Mucosa of descending colon (tissue), 3 donors: ENCODE results near the gene ANO6. TPM values are rescaled to one million over a fixed set of nuclear protein-coding genes. Genes with fewer than 3 reads are reported as not detected.

Source experiments
- ATAC-seq: fragments of 200-7000 bp; cut with Tn5 transposase; one replicate; pipeline ENCODE4 v1.9.1; 2020; ENCODE audit warnings: mild to moderate bottlenecking, moderate library complexity
- DNase-seq, 3 donors: peaks; one replicate each; pipeline ENCODE4 v3.0.0-alpha.2; 2020
- H3K36me3 ChIP-seq: fragments of 200-600 bp; one replicate; pipeline ENCODE4 v1.8.0; 2021; ENCODE audit warnings: low read depth, mild to moderate bottlenecking
- H3K4me1 ChIP-seq: fragments of 200-600 bp; one replicate; pipeline ENCODE4 v1.8.0; 2021; ENCODE audit warnings: low read depth, mild to moderate bottlenecking
- H3K4me3 ChIP-seq: fragments of 200-600 bp; one replicate; pipeline ENCODE4 v1.8.0; 2021; ENCODE audit warnings: mild to moderate bottlenecking
- H3K9me3 ChIP-seq: fragments of 200-600 bp; one replicate; pipeline ENCODE4 v1.8.0; 2021; ENCODE audit warnings: mild to moderate bottlenecking
- intact Hi-C, 2 donors: fragments of 100-400 bp; cut with DNase I in 1 of 2; cut with micrococcal nuclease in 1 of 2; formaldehyde crosslinking; loops; one replicate each; pipeline versions ENCODE4 v1.11.0 to v1.11.1; 2022; cut with DNase I, micrococcal nuclease
- total RNA-seq, 3 donors: library from RNA; stranded (reverse); fragmentation: NEBNext Ultra II Directional in 2 of 3; extraction: Animal tissue kit (Norgen Biotek cat#: 25700) in 2 of 3; gene quantifications; one replicate each; pipeline versions ENCODE4 v1.2.1 to v1.2.4, GENCODE V29; 2021 to 2023
- TF ChIP-seq, protein P1 (sequence below): fragments of 200-600 bp; IDR thresholded peaks from one replicate; pipeline ENCODE4 v1.8.0; 2022; ENCODE audit warnings: antibody characterized with exemption, mild to moderate bottlenecking
- donor health status: DM: no; HTN: no; CAD: no; lungs with moderate emphysema.
- donor health status: DM: no; HTN: no; CAD: no.
- donor health status: DM: no; HTN: yes; CAD: no.

The ANO6 gene
- total RNA-seq, 3 donors from 2014 or later: 7.8 to 65.8 (median 15.2) TPM

DNA sequence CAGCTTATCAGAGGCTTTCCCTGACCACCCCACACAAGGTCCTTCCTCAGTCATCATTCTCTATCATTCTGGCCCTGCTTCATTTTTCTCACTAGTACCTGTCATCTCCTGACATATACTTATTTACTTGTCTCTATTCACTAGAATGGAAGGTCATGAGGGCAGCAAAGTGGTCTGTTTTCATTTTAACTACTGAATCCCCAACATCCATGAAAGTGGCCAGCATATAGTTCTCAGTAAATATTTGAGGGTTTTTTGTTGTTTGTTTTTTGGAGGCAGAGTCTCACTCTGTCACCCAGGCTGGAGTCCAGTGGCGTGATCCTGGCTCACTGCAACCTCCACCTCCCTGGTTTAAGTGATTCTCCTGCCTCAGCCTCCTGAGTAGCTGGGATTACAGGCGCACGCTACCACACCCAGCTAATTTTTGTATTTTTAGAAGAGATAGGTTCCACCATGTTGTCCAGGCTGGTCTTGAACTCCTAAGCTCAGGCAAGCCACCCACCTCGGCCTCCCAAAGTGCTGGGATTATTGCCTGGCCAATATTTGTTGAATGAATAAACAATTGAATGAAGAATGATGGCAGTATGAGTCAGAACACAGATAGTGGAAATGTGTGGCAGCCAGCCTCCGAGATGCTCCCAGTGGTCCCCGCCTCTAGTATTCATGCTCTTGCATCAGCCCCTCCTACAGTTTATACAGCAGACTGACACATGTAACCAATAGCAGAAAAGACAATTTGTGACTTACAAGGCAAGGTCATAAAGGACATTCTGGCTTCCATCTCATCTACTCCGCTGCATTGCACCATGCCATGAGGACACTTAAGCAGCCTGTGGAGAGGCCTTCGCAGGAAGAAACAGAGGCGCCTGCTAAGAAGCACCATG lies 7.0 kb upstream of the ANO6 start:
- DNase-seq (no peak), ATAC-seq (no peak)
- H3K4me1 ChIP-seq: no peaks in the 10 kb centered on the region
- H3K9me3 ChIP-seq: no peaks in the 10 kb centered on the region
- no peak overlapping the region for H3K4me3 ChIP-seq
- intact Hi-C loops: no loop called here
- TF ChIP-seq, protein P1, sequence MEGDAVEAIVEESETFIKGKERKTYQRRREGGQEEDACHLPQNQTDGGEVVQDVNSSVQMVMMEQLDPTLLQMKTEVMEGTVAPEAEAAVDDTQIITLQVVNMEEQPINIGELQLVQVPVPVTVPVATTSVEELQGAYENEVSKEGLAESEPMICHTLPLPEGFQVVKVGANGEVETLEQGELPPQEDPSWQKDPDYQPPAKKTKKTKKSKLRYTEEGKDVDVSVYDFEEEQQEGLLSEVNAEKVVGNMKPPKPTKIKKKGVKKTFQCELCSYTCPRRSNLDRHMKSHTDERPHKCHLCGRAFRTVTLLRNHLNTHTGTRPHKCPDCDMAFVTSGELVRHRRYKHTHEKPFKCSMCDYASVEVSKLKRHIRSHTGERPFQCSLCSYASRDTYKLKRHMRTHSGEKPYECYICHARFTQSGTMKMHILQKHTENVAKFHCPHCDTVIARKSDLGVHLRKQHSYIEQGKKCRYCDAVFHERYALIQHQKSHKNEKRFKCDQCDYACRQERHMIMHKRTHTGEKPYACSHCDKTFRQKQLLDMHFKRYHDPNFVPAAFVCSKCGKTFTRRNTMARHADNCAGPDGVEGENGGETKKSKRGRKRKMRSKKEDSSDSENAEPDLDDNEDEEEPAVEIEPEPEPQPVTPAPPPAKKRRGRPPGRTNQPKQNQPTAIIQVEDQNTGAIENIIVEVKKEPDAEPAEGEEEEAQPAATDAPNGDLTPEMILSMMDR: no peak
- no peaks in the 10 kb centered on the region for H3K36me3 ChIP-seq

- no peak for ATAC-seq
Observed at GRCh38 chr12:45209784-45210183, 6.1 kb upstream of the ANO6 start.

DNA sequence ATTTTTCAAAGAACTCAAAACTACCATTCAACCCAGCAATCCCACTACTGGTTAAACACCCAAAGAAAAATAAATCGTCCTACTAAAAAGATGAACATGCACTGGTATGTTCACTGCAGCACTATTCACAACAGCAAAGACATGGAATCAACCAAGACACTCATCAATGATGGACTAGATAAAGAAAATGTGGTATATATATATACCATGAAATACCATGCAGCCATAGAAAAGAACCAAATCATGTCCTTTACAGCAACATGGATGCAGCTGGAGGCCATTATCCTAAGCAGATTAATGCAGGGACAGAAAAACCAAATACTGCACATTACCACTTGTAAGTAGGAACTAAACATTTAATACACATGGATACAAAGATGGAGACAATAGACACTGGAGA lies 3.8 kb upstream of the ANO6 start:
- no peaks in the 10 kb centered on the region for H3K4me1 ChIP-seq
- H3K9me3 ChIP-seq: no peaks in the 10 kb centered on the region
- intact Hi-C loops: no loop called here
- ATAC-seq (no peak), DNase-seq (no peak)
- no peaks in the 10 kb centered on the region for H3K36me3 ChIP-seq
- H3K4me3 ChIP-seq: no peak overlapping the region
- TF ChIP-seq, protein P1: no peak

More at GRCh38 chr12:45209784-45210183, 6.1 kb upstream of the ANO6 start:
- intact Hi-C loops: no loop called here
- no peaks in the 10 kb centered on the region for H3K9me3 ChIP-seq
- H3K36me3 ChIP-seq: no peaks in the 10 kb centered on the region
- TF ChIP-seq, protein P1: no peak
- no peak overlapping the region for H3K4me3 ChIP-seq
- H3K4me1 ChIP-seq: no peaks in the 10 kb centered on the region
- DNase-seq: no peak

GRCh38 chr12:45213107-45213506 lies 2.8 kb upstream of the ANO6 start:
- intact Hi-C loops: no loop called here

DNA sequence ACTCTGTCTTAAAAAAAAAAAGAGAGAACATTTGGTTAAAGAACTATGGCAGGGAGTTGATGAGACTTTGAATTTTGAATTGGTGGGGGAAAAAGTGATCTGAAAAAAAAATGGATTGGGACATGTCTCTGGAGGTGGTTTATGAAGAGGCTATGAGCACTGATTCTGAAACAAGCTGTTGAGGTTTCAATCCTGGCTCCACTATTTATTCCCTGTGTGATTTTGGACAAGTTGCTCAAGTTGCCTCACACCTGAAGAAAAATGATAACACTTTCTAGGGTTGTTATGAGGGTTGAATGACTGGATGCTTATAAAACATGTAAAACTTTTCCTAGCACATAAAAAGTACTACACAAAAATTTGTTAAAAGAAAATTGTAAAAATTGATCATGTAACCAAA lies 1.8 kb upstream of the ANO6 start:
- no peak overlapping the region for H3K4me3 ChIP-seq
- H3K36me3 ChIP-seq: no peaks in the 10 kb centered on the region
- no peaks in the 10 kb centered on the region for H3K9me3 ChIP-seq
- intact Hi-C loops: no loop called here
- H3K4me1 ChIP-seq: peaks cover 8% of the 10 kb centered on the region
- DNase-seq: no peak
- TF ChIP-seq, protein P1: no peak
- ATAC-seq: no peak

More at GRCh38 chr12:45213107-45213506, 2.8 kb upstream of the ANO6 start:
- TF ChIP-seq, protein P1: no peak
- no peak overlapping the region for H3K4me3 ChIP-seq
- no peak for DNase-seq
- no peaks in the 10 kb centered on the region for H3K36me3 ChIP-seq
- no peak for ATAC-seq
- peaks cover 8% of the 10 kb centered on the region for H3K4me1 ChIP-seq
- no peaks in the 10 kb centered on the region for H3K9me3 ChIP-seq
